Stomach (tissue), 4 donors: ENCODE data around the gene ISG15.

Experiments
- CTCF ChIP-seq, 7 experiments: fragments of 450-650 bp in 4 of 7; fragments of 200-600 bp in 3 of 7; sonication (generic) in 3 of 7; IDR thresholded peaks; one replicate each; pipeline ENCODE4 v1.5.1; 2016 to 2019; ENCODE audit warnings: antibody characterized with exemption in 7 of 7, control low read depth in 2 of 7, mild to moderate bottlenecking in 1 of 7
- EP300 ChIP-seq: sonication (generic); formaldehyde crosslinking; IDR thresholded peaks from one replicate; pipeline ENCODE4 v1.6.1; 2017; ENCODE audit warnings: antibody characterized with exemption
- POLR2A ChIP-seq, 4 donors: fragments of 450-650 bp; IDR thresholded peaks; one replicate each; pipeline ENCODE4 v1.6.1; 2016; ENCODE audit warnings: antibody characterized with exemption in 4 of 4, control low read depth in 2 of 4, mild to moderate bottlenecking in 1 of 4, moderate library complexity in 1 of 4
- POLR2AphosphoS5 ChIP-seq, 3 donors: sonication (generic); formaldehyde crosslinking; IDR thresholded peaks; one replicate each; pipeline ENCODE4 v1.6.1; 2016; ENCODE audit warnings: antibody characterized with exemption in 3 of 3

GRCh38 chr1:998995-999724 is 14.1 kb upstream of the ISG15 start:
- TF ChIP-seq POLR2A (IDR thresholded peaks at IDR 0.05): no peak
- no peak for TF ChIP-seq CTCF (IDR thresholded peaks at IDR 0.05)
- no peak for TF ChIP-seq POLR2AphosphoS5 (IDR thresholded peaks at IDR 0.05)
- no peak for TF ChIP-seq EP300
